22Rv1 (cell line): ENCODE measurements around the gene BMERB1.

ENCODE experiments used
- ZFX ChIP-seq: fragments of 450-650 bp; IDR thresholded peaks from 2 replicates; pipeline ENCODE4 v1.6.1; 2017; ENCODE audit warnings: antibody characterized with exemption, borderline replicate concordance
- TF ChIP-seq, protein P1 (sequence below): fragments of 450-650 bp; IDR thresholded peaks from 2 replicates; pipeline ENCODE4 v1.5.1; 2017; ENCODE audit warnings: mild to moderate bottlenecking

- TF ChIP-seq, protein P1, sequence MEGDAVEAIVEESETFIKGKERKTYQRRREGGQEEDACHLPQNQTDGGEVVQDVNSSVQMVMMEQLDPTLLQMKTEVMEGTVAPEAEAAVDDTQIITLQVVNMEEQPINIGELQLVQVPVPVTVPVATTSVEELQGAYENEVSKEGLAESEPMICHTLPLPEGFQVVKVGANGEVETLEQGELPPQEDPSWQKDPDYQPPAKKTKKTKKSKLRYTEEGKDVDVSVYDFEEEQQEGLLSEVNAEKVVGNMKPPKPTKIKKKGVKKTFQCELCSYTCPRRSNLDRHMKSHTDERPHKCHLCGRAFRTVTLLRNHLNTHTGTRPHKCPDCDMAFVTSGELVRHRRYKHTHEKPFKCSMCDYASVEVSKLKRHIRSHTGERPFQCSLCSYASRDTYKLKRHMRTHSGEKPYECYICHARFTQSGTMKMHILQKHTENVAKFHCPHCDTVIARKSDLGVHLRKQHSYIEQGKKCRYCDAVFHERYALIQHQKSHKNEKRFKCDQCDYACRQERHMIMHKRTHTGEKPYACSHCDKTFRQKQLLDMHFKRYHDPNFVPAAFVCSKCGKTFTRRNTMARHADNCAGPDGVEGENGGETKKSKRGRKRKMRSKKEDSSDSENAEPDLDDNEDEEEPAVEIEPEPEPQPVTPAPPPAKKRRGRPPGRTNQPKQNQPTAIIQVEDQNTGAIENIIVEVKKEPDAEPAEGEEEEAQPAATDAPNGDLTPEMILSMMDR = no peak
- no peak for TF ChIP-seq ZFX
Observed at GRCh38 chr16:15616012-15616411, 181.6 kb downstream of the BMERB1 start.
